PFSK-1 (cell line): ENCODE results near the gene CASK.

Experiments used
- POLR2AphosphoS5 ChIP-seq: IDR thresholded peaks from 2 replicates; pipeline ENCODE4 v1.6.1; 2012; ENCODE audit warnings: low read depth, mild to moderate bottlenecking, control low read depth, low read length, moderate library complexity
- REST ChIP-seq, 2 experiments: IDR thresholded peaks; 2 replicates each; pipeline versions ENCODE4 v1.6.1 to v1.8.0; 2011 to 2012; ENCODE audit warnings: low read depth in 2 of 2, low read length in 2 of 2, control low read depth in 1 of 2, inconsistent platforms in 1 of 2, mild to moderate bottlenecking in 1 of 2, moderate library complexity in 1 of 2; ENCODE audit not compliant: insufficient read depth in 1 of 2
- SIN3A ChIP-seq: IDR thresholded peaks from 2 replicates; pipeline ENCODE4 v1.6.1; 2012; ENCODE audit warnings: mild to moderate bottlenecking, low read length, moderate library complexity, borderline replicate concordance; ENCODE audit not compliant: insufficient read depth
- TAF1 ChIP-seq: IDR thresholded peaks from 2 replicates; pipeline ENCODE4 v1.6.1; 2012; ENCODE audit warnings: low read length, control low read depth, borderline replicate concordance; ENCODE audit not compliant: insufficient read depth

GRCh38 chrX:41720125-41720779 lies 203.1 kb downstream of the CASK start:
- TF ChIP-seq POLR2AphosphoS5 (no peak), REST (IDR thresholded peaks at IDR 0.05; ENCODE audit: insufficient read depth in 1 of 2, low read depth in 2 of 2, low read length in 2 of 2) (no peak), TAF1 (no peak), SIN3A (no peak)
